OCI-LY1 (cell line): Measurements from ENCODE around the gene HPCAL4.

Experiments used
- EZH2 ChIP-seq: fragments of 200-600 bp; sonication (generic), shearing (Covaris generic); IDR thresholded peaks from 2 replicates; pipeline ENCODE4 v1.8.0; 2017; ENCODE audit warnings: borderline replicate concordance, mixed run types, mild to moderate bottlenecking, antibody characterized with exemption, low read length, moderate library complexity, mixed read lengths
- TF ChIP-seq, protein P1 (sequence below): fragments of 200-600 bp; sonication (generic), shearing (Covaris generic); IDR thresholded peaks from 2 replicates; pipeline ENCODE4 v1.5.1; 2017; ENCODE audit warnings: mild to moderate bottlenecking, antibody characterized with exemption, low read length, moderate library complexity, mixed read lengths

DNA sequence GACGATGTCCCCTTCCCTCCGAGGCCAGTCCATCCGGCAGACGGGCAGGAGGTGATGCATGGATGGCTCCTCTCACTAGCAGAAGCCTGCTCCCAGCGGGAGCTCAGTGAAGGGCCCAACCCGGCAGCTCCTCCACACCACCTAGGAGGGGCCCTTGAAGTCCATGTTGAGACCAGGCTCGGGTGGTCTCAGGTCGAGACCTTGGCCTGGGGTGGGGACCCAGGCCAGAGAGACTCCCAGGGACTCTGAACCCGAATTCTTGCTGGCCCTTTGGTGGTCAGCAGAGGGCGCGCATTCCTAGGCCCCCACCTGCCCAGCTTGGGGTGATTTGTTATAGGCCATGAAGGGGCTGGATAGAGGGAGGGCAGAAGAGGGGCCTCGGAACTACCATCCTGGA lies 18.7 kb downstream of the HPCAL4 start:
- TF ChIP-seq, protein P1, sequence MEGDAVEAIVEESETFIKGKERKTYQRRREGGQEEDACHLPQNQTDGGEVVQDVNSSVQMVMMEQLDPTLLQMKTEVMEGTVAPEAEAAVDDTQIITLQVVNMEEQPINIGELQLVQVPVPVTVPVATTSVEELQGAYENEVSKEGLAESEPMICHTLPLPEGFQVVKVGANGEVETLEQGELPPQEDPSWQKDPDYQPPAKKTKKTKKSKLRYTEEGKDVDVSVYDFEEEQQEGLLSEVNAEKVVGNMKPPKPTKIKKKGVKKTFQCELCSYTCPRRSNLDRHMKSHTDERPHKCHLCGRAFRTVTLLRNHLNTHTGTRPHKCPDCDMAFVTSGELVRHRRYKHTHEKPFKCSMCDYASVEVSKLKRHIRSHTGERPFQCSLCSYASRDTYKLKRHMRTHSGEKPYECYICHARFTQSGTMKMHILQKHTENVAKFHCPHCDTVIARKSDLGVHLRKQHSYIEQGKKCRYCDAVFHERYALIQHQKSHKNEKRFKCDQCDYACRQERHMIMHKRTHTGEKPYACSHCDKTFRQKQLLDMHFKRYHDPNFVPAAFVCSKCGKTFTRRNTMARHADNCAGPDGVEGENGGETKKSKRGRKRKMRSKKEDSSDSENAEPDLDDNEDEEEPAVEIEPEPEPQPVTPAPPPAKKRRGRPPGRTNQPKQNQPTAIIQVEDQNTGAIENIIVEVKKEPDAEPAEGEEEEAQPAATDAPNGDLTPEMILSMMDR = peak; percentile 43; the same call in 1 of the 2 replicates
- TF ChIP-seq EZH2 = no peak
